AG04449 (cell line): ENCODE data around the gene REXO1.

Experiments used
- CTCF ChIA-PET: fragments of 350-600 bp; formaldehyde crosslinking; extraction: SDS; loops from one replicate; lab custom pipeline; 2021; ENCODE audit warnings: antibody characterized with exemption; lab: Yijun Ruan, JAX
- POLR2A ChIA-PET: fragments of 400-600, 350-600 bp; formaldehyde crosslinking; extraction: SDS; loops from one replicate; lab custom pipeline; 2020; ENCODE audit warnings: antibody characterized with exemption, inconsistent platforms; lab: Yijun Ruan, JAX
- DNase-seq: peaks from one replicate; pipeline ENCODE4 v3.0.0-alpha.2; 2010; ENCODE audit warnings: low read depth, low spot score
- H3K4me3 ChIP-seq: 2 replicates; pipeline ENCODE4 v1.5.1; 2011; ENCODE audit warnings: low read depth, mild to moderate bottlenecking, control low read depth, low read length
- TF ChIP-seq, protein P1 (sequence below): IDR thresholded peaks from one replicate; pipeline ENCODE4 v1.5.1; 2011; ENCODE audit warnings: mild to moderate bottlenecking, moderate library complexity, low read length, control low read depth, inconsistent platforms; ENCODE audit not compliant: insufficient read depth; ENCODE audit errors: missing control alignments

Gene REXO1

DNA sequence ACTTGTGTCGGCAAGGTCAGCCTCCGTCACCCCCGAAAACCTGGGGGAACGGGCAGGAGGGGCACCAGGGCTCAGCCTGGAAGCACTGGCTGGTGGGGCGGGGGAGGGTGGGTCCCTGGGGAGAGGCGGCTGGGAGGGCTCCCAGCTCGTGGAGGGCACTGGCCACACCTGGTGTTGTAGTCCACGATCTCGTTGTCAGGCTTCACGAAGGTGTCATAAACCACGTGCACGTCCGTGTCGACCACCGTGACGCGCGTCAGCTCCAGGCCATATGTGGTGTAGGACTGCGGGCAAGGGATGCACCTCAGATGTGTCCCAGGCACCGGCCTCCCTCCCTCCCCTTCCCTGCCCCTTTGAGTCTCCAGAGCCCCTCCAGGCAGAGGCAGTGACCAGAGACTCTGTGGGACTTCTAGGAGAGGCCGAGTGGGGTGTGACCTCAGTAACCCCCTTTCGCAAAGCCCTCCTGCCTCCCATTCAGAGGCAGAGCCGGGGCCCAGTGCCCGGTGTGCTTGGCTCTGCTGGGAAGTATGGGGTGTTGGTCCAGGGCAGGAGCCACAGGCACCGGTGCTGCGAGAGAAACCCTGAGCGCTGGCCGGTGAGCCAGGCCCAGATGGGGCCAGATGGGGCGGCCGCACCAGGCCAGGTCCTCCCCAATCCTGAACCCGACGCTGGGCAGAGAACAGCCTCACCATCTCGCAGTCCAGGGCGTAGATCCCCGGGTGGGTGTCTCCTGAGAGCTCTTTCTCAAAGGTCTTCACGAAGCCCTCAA, 31.6 kb downstream of the REXO1 start:
- ChIA-PET POLR2A (interaction anchor here (0.6 kb wide), 1 partner anchor 233 kb away, joined by 5 read pairs; no protein-coding TSS in a partner anchor), CTCF (interaction anchor here (1.0 to 3.5 kb wide), 2 partner anchors 9 to 10 kb away, joined by 8 to 39 read pairs; no protein-coding TSS in a partner anchor)
- DNase-seq, result no peak
- no peak overlapping the region for H3K4me3 ChIP-seq
- TF ChIP-seq, protein P1, sequence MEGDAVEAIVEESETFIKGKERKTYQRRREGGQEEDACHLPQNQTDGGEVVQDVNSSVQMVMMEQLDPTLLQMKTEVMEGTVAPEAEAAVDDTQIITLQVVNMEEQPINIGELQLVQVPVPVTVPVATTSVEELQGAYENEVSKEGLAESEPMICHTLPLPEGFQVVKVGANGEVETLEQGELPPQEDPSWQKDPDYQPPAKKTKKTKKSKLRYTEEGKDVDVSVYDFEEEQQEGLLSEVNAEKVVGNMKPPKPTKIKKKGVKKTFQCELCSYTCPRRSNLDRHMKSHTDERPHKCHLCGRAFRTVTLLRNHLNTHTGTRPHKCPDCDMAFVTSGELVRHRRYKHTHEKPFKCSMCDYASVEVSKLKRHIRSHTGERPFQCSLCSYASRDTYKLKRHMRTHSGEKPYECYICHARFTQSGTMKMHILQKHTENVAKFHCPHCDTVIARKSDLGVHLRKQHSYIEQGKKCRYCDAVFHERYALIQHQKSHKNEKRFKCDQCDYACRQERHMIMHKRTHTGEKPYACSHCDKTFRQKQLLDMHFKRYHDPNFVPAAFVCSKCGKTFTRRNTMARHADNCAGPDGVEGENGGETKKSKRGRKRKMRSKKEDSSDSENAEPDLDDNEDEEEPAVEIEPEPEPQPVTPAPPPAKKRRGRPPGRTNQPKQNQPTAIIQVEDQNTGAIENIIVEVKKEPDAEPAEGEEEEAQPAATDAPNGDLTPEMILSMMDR, result no peak

DNA sequence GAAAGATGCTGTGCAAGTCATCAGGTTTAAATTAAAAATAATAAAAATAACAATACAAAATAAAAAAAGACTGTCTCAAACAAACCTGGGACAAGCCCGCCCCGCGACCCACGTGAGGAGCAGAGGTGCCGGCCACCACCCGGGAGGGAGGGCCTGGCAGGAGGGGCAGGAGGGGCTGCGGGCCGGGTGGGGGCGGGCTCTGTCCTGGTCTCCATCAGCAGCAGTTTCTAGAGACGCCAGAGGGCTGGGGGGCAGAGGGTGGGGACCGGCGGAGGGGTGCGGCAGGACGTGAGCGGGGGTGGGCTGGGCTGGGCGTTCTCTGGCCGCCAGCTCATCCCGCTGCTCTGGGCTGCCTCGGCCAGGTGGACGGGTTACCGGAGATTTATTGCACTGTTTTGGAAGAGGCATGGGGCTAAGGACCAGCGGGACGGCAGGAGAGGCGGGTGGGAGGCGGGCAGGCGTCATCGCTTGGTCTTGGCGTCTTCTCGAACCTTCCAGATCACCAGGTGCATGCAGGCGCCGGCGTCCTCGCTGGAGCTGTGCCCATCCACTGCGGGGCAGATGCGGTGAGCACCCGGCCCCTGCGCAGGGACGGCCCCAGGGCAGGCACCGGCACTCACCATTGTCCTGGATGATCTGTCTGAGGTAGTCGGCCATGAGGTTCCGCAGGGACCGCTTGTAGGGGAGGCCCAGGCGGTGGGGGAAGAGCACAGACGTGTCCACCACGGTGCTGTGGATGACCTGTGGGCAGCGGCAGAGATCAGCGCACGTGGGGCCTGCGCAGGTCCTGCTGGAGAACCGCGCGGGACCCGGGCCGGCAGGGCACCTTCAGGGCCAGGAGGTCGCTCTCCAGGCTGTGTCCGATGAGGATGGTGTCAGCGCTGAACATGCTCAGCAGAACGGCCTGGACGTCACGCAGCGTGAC, 32.4 kb downstream of the REXO1 start:
- DNase-seq, result no peak
- TF ChIP-seq, protein P1, result no peak
- POLR2A ChIA-PET, result interaction anchor here (0.6 kb wide), 1 partner anchor 233 kb away, joined by 5 read pairs; no protein-coding TSS in a partner anchor
- H3K4me3 ChIP-seq, result no peak overlapping the region
- CTCF ChIA-PET, result interaction anchor here (1.1 to 3.5 kb wide), 2 partner anchors 10 to 21 kb away, joined by 3 to 39 read pairs; no protein-coding TSS in a partner anchor

DNA sequence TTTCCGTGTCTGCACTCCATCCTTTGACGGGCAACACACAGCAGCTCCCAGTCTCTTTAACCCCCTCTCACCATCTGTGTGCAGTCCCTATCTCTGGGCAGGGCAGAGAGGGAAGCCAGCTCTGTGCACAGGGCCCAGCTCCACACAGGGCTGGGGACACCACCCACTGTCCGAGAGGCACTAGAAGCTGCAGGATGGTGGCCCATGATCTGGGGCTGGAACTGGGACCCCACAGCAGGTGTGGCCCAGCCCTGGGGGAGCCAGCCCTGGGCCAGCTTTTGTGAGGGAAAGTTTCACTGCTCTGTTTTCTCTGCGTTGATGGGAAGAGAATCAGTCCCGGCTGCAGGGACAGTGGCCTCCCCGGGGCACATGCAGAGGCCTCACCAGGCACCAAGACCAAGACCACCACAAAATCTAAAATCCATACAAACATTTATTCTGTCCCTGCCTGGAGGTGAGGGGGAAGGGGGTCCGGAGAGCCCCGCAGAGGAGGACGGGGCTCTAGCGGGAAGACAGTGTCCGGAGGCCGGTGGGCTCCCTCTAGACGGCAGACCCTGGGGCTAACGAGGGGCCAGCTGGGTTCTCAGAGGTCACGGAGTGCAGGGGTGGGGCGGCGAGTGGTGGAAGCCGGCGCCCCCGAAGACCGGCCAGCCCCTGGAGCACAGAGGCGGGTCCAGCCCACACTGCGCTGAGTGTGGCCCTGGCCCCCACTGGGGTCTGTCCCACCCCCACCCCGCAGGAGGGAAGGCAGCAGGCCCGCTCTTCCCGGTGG, 33.3 kb downstream of the REXO1 start:
- CTCF ChIA-PET, result interaction anchor here (0.8 to 3.5 kb wide), 8 partner anchors 11 to 209 kb away, joined by 3 to 39 read pairs (median 4); no protein-coding TSS in a partner anchor

DNA sequence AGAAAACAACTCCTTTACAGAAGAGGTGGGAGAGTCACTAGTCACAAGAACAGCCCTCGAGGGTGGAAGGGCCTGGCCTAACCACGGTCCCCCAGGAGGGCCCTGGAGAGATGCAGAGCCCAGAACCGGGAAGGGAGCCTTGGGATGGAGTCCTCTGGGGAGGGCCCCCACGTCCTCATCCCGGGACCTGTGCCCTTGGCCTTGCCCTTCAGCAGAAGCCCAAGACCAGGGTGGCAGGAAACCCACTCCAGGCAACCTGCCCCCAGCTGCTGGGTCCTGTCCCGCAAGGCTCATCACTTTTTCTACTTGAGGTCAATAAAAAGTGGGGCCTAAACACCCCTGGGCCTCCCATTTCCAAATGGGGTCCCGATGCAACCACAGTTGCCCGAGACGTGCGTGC, 33.9 kb downstream of the REXO1 start:
- ChIA-PET POLR2A (no interaction called here), CTCF (interaction anchor here (0.8 to 3.5 kb wide), 9 partner anchors 8 to 209 kb away, joined by 3 to 39 read pairs (median 4); no protein-coding TSS in a partner anchor)
- DNase-seq, result no peak
- no peak overlapping the region for H3K4me3 ChIP-seq
- TF ChIP-seq, protein P1, result no peak

More for the DNA sequence above, 33.3 kb downstream of the REXO1 start:
- TF ChIP-seq, protein P1, result no peak
- no peak for DNase-seq
- POLR2A ChIA-PET, result no interaction called here
- H3K4me3 ChIP-seq, result no peak overlapping the region

DNA sequence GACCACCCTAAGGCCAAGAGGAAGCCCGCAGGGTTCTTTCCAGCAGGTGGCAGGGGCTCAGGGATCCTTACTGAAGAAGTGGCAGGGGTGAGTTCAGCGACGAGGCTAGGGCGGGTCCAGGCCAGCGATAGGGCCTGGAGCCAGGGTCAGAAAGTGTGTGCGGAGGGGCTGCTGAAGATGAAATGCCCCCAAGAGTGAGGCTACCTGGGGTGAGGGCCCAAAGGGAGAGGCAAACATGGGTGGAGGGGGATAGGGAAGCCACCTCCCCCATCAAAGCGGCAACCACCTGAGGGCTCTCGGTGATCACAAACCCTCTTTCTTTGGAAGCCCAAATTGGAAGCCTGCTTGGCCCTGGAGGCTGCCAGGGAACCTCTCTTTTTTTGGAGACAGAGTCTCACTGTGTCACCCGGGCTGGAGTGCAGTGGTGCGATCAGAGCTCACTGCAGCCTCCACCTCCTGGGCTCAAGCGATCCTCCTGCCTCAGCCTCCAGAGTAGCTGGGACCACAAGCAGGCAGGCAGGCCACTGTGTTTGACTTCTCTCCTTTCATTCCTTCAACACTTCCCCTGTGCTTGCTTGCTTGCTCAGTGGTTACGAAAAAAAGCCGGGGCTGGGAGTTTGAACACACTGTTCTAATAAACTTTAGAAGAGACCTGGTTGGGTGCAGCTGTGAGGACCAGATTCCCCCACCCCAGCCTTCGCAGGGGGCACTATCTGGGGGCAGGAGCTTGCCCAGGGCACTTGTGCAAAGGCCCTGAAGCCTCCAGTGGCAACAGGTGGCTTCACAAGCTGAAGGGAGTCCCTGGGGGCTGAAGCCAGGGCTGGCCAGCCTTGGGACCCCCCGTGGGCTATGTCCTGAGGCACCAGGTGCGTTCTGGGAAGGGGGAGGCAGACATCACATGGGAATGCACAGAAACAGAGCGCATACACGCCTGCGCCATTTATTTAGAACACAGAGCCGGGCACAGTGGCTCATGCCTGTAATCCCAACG, 34.8 kb downstream of the REXO1 start:
- CTCF ChIA-PET, result interaction anchor here (0.8 to 3.5 kb wide), 9 partner anchors 9 to 208 kb away, joined by 3 to 39 read pairs (median 4); no protein-coding TSS in a partner anchor
- TF ChIP-seq, protein P1, result no peak
- POLR2A ChIA-PET, result no interaction called here
- H3K4me3 ChIP-seq, result peak overlapping the region; percentile 68
- DNase-seq, result no peak
